Measurements from ENCODE around the gene SMARCD3.

Gene SMARCD3

GRCh38 chr7:151237244-151238189, 11.0 kb downstream of the SMARCD3 start:
- Histone ChIP-seq H3F3A (ENCODE audit: insufficient read depth, low read length) (no peaks in the 10 kb centered on the region), H3K4me1 (ENCODE audit: insufficient read depth, low read length, severe bottlenecking) (peaks cover 11% of the 10 kb centered on the region), H3K9me2 (ENCODE audit: low read depth, low read length) (no peaks in the 10 kb centered on the region), H3K27me3 (ENCODE audit: insufficient read depth, low read length) (no peaks in the 10 kb centered on the region), H3K4me3 (ENCODE audit: low read depth, low read length, poor library complexity, severe bottlenecking) (no peak overlapping the region), H2AFZ (ENCODE audit: low read length) (no peak overlapping the region), H3K27ac (ENCODE audit: low read depth, low read length, poor library complexity, severe bottlenecking) (no peak overlapping the region), H3K4me2 (ENCODE audit: low read length) (no peak overlapping the region), H3K9ac (ENCODE audit: low read length) (no peak overlapping the region), H3K9me3 (ENCODE audit: low read length) (no peaks in the 10 kb centered on the region), H3K79me2 (ENCODE audit: insufficient read depth, low read length) (peaks cover 11% of the 10 kb centered on the region; the same call in 1 of the 2 replicates), H3K36me3 (ENCODE audit: insufficient read depth, low read length) (peaks cover 60% of the 10 kb centered on the region), H4K20me1 (ENCODE audit: insufficient read depth, low read length) (no peaks in the 10 kb centered on the region)
- TF ChIP-seq EZH2 (IDR thresholded peaks at IDR 0.05; ENCODE audit: borderline replicate concordance, low read length) (no peak), CTCF (IDR thresholded peaks at IDR 0.05; ENCODE audit: low read length) (no peak)

- H3K9me2 ChIP-seq (ENCODE audit: low read depth, low read length), result no peaks in the 10 kb centered on the region
- H2AFZ ChIP-seq (ENCODE audit: low read length), result no peak overlapping the region
- H3F3A ChIP-seq (ENCODE audit: insufficient read depth, low read length), result no peaks in the 10 kb centered on the region
- H3K79me2 ChIP-seq (ENCODE audit: insufficient read depth, low read length), result peaks cover 11% of the 10 kb centered on the region; the same call in 1 of the 2 replicates
- H3K27me3 ChIP-seq (ENCODE audit: insufficient read depth, low read length), result no peaks in the 10 kb centered on the region
- peaks cover 18% of the 10 kb centered on the region for H3K4me1 ChIP-seq (ENCODE audit: insufficient read depth, low read length, severe bottlenecking)
- TF ChIP-seq CTCF (IDR thresholded peaks at IDR 0.05; ENCODE audit: low read length) (no peak), EZH2 (IDR thresholded peaks at IDR 0.05; ENCODE audit: borderline replicate concordance, low read length) (no peak)
- H3K4me3 ChIP-seq (ENCODE audit: low read depth, low read length, poor library complexity, severe bottlenecking), result no peak overlapping the region
- peaks cover 60% of the 10 kb centered on the region for H3K36me3 ChIP-seq (ENCODE audit: insufficient read depth, low read length)
- H3K4me2 ChIP-seq (ENCODE audit: low read length), result no peak overlapping the region
- no peaks in the 10 kb centered on the region for H3K9me3 ChIP-seq (ENCODE audit: low read length)
- H4K20me1 ChIP-seq (ENCODE audit: insufficient read depth, low read length), result no peaks in the 10 kb centered on the region
- no peak overlapping the region for H3K9ac ChIP-seq (ENCODE audit: low read length)
- H3K27ac ChIP-seq (ENCODE audit: low read depth, low read length, poor library complexity, severe bottlenecking), result no peak overlapping the region
These were observed 12.1 kb downstream of the SMARCD3 start for GRCh38 chr7:151236406-151236805.

- Histone ChIP-seq H3K36me3 (ENCODE audit: insufficient read depth, low read length) (peaks cover 60% of the 10 kb centered on the region), H3K4me2 (ENCODE audit: low read length) (no peak overlapping the region), H3K79me2 (ENCODE audit: insufficient read depth, low read length) (peaks cover 11% of the 10 kb centered on the region; the same call in 1 of the 2 replicates), H3K9me2 (ENCODE audit: low read depth, low read length) (no peaks in the 10 kb centered on the region), H3K9ac (ENCODE audit: low read length) (no peak overlapping the region), H3F3A (ENCODE audit: insufficient read depth, low read length) (no peaks in the 10 kb centered on the region), H3K9me3 (ENCODE audit: low read length) (no peaks in the 10 kb centered on the region), H3K27me3 (ENCODE audit: insufficient read depth, low read length) (no peaks in the 10 kb centered on the region), H3K4me1 (ENCODE audit: insufficient read depth, low read length, severe bottlenecking) (peaks cover 21% of the 10 kb centered on the region), H4K20me1 (ENCODE audit: insufficient read depth, low read length) (no peaks in the 10 kb centered on the region), H2AFZ (ENCODE audit: low read length) (no peak overlapping the region), H3K27ac (ENCODE audit: low read depth, low read length, poor library complexity, severe bottlenecking) (no peak overlapping the region), H3K4me3 (ENCODE audit: low read depth, low read length, poor library complexity, severe bottlenecking) (no peak overlapping the region)
- TF ChIP-seq EZH2 (IDR thresholded peaks at IDR 0.05; ENCODE audit: borderline replicate concordance, low read length) (no peak), CTCF (IDR thresholded peaks at IDR 0.05; ENCODE audit: low read length) (no peak)
These were observed 13.3 kb downstream of the SMARCD3 start for GRCh38 chr7:151235091-151235787.
